22Rv1 (cell line): ENCODE data around the gene IPO7.

Experiments
- CTCF ChIP-seq: fragments of 450-650 bp; IDR thresholded peaks from 2 replicates; pipeline ENCODE4 v1.5.1; 2017; ENCODE audit warnings: mild to moderate bottlenecking
- ZFX ChIP-seq: fragments of 450-650 bp; IDR thresholded peaks from 2 replicates; pipeline ENCODE4 v1.6.1; 2017; ENCODE audit warnings: antibody characterized with exemption, borderline replicate concordance

- no peak for TF ChIP-seq CTCF
- no peak for TF ChIP-seq ZFX
Measured at GRCh38 chr11:9377036-9377435, 7.4 kb upstream of the IPO7 start.
